GM23248 (cell line): ENCODE results near the gene RHOB.

Experiments
- EZH2 ChIP-seq: fragments of 200-600 bp; sonication (generic); IDR thresholded peaks from 2 replicates; pipeline ENCODE4 v1.6.1; 2018; ENCODE audit warnings: antibody characterized with exemption, mild to moderate bottlenecking; ENCODE audit not compliant: insufficient read depth, poor library complexity, severe bottlenecking
- EZH2phosphoT487 ChIP-seq: fragments of 200-600 bp; sonication (generic); IDR thresholded peaks from 2 replicates; pipeline ENCODE4 v1.6.1; 2018; ENCODE audit warnings: antibody characterized with exemption, moderate library complexity, mild to moderate bottlenecking, low read depth; ENCODE audit not compliant: insufficient read depth

- TF ChIP-seq EZH2 (no peak), EZH2phosphoT487 (no peak)
Measured at GRCh38 chr2:20421988-20422370, 24.9 kb upstream of the RHOB start.
